ENCODE data around the gene TMEM248.
"Not testable (repeated sequence)": the region's sequence is repeated elsewhere in the genome, so short reads cannot be mapped to it uniquely, and the experiment has no call there.

The TMEM248 gene

GRCh38 chr7:66910789-66911188, 10.2 kb upstream of the TMEM248 start:
- no peak overlapping the region for H3K27ac ChIP-seq (ENCODE audit: low read depth, low read length)
- no peaks in the 10 kb centered on the region for H3K9me3 ChIP-seq (ENCODE audit: control insufficient read depth, insufficient read depth, low read length)
- H3K9ac ChIP-seq (ENCODE audit: low read depth, low read length) = no peak overlapping the region
- H3K4me3 ChIP-seq (ENCODE audit: low read depth, low read length) = no peak overlapping the region
- no peaks in the 10 kb centered on the region for H3K36me3 ChIP-seq (ENCODE audit: control insufficient read depth, insufficient read depth, low read length)
- no peaks in the 10 kb centered on the region for H3K4me1 ChIP-seq (ENCODE audit: control insufficient read depth, insufficient read depth, low read length)
- H3K27me3 ChIP-seq (ENCODE audit: control insufficient read depth, insufficient read depth, low read length) = no peaks in the 10 kb centered on the region

DNA sequence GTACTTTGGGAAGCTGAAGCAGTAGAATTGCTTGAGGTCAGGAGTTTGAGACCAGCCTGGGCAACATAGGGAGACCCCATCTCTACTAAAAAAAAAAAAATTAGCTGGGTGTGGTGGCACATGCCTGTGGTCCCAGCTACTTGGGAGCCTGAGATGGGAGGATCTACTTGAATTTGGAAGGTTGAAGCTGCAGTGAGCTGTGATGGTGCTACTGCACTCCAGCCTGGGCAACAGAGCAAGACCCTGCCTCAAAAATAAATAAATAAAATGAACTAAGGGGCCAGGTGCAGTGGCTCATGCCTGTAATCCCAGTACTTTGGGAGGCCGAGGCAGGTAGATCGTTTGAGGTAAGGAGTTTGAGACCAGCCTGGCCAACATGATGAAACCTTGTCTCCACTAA, 9.8 kb upstream of the TMEM248 start:
- not testable (repeated sequence) for H3K4me3 ChIP-seq (ENCODE audit: low read depth, low read length); H3K36me3 ChIP-seq (ENCODE audit: control insufficient read depth, insufficient read depth, low read length); H3K27ac ChIP-seq (ENCODE audit: low read depth, low read length); H3K27me3 ChIP-seq (ENCODE audit: control insufficient read depth, insufficient read depth, low read length); H3K9ac ChIP-seq (ENCODE audit: low read depth, low read length); H3K4me1 ChIP-seq (ENCODE audit: control insufficient read depth, insufficient read depth, low read length); H3K9me3 ChIP-seq (ENCODE audit: control insufficient read depth, insufficient read depth, low read length)

DNA sequence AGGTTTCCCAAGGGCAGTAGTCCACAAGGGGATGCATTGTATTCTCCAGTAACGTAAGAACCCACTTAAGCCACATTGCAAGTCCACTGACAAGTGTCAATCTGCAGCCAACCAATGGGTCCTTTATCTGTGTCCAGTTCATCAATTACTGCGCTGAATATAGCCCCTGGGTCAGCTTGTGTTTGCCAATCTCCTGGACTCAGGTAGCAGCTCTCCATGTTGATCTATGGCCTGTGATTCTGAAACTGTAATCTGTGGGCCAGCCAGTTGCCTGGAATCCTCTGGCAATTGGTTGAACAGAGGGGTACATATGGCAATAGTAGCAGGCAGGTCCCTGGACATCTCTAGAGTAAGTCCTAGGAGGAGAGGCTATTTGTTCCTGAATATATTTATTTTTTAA, 8.8 kb upstream of the TMEM248 start:
- no peak overlapping the region for H3K27ac ChIP-seq (ENCODE audit: low read depth, low read length)
- H3K36me3 ChIP-seq (ENCODE audit: control insufficient read depth, insufficient read depth, low read length) = no peaks in the 10 kb centered on the region

DNA sequence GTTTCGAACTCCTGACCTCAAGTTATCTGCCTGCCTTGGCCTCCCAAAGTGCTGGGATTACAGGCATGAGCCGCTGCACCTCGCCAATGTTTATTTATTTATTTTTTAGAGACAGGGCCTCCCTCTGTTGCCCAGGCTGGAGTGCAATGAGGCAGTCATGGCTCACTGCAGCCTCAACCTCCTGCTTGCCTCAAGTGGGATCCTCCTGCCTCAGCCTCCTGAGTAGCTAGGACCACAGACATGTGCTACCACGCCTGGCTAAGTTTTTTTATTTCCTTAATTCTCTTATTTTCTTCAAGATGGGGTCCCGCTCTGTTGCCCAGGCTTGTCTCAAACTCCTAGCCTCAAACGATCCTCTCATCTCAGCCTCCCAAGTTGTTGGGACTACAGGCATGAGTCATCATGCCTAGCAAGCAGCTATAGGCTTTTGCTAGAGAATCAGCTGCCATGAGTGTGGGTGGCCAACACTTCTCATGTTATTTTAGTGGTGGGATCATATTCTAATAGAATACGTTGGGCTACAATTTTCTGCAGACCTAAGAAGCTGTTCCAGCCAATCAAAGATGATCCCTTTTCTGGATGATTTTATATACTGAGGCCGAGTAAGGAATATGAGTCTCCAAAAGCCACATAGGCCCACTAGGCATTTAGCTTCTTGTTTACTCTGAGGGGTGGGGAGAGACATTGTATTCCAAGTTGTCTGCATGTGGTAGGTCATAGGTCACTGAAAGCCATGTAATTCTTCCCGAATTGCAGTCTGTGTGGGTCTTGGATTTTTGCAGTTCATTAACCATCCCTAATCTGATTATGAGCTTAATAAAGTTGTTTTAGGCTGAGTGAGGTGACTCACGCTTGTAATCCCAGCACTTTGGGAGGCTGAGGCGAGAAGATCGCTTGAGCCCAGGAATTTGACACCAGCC, 7.6 kb upstream of the TMEM248 start:
- Histone ChIP-seq H3K4me3 (ENCODE audit: low read depth, low read length) (no peak overlapping the region), H3K9ac (ENCODE audit: low read depth, low read length) (no peak overlapping the region), H3K36me3 (ENCODE audit: control insufficient read depth, insufficient read depth, low read length) (no peaks in the 10 kb centered on the region), H3K9me3 (ENCODE audit: control insufficient read depth, insufficient read depth, low read length) (no peaks in the 10 kb centered on the region), H3K4me1 (ENCODE audit: control insufficient read depth, insufficient read depth, low read length) (no peaks in the 10 kb centered on the region), H3K27ac (ENCODE audit: low read depth, low read length) (no peak overlapping the region), H3K27me3 (ENCODE audit: control insufficient read depth, insufficient read depth, low read length) (no peaks in the 10 kb centered on the region)

More for the DNA sequence above, 8.8 kb upstream of the TMEM248 start:
- H3K27me3 ChIP-seq (ENCODE audit: control insufficient read depth, insufficient read depth, low read length) = no peaks in the 10 kb centered on the region
- H3K9ac ChIP-seq (ENCODE audit: low read depth, low read length) = no peak overlapping the region
- no peak overlapping the region for H3K4me3 ChIP-seq (ENCODE audit: low read depth, low read length)
- no peaks in the 10 kb centered on the region for H3K9me3 ChIP-seq (ENCODE audit: control insufficient read depth, insufficient read depth, low read length)
- H3K4me1 ChIP-seq (ENCODE audit: control insufficient read depth, insufficient read depth, low read length) = no peaks in the 10 kb centered on the region

DNA sequence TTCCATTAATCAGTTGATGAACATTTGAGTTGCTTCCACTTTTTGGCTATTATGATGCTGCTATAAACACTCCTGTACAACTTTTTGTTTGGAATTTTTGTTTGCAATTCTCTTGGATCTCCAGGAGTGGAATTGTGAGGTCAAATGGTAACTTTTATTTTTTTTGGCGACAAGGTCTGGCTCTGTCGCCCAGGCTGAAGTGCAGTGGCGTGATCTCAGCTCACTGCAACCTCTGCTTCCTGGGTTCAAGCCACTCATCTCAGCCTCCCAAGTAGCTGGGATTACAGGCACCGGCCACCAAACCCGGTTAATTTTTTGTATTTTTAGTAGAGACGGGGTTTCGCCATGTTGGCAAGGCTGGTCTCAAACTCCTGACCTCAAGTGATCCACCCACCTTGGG, 3.1 kb upstream of the TMEM248 start:
- not testable (repeated sequence) for H3K9me3 ChIP-seq (ENCODE audit: control insufficient read depth, insufficient read depth, low read length); H3K27me3 ChIP-seq (ENCODE audit: control insufficient read depth, insufficient read depth, low read length); H3K36me3 ChIP-seq (ENCODE audit: control insufficient read depth, insufficient read depth, low read length); H3K9ac ChIP-seq (ENCODE audit: low read depth, low read length); H3K27ac ChIP-seq (ENCODE audit: low read depth, low read length); H3K4me1 ChIP-seq (ENCODE audit: control insufficient read depth, insufficient read depth, low read length); H3K4me3 ChIP-seq (ENCODE audit: low read depth, low read length)

- Histone ChIP-seq H3K36me3 (ENCODE audit: control insufficient read depth, insufficient read depth, low read length) (no peaks in the 10 kb centered on the region), H3K27ac (ENCODE audit: low read depth, low read length) (no peak overlapping the region), H3K4me1 (ENCODE audit: control insufficient read depth, insufficient read depth, low read length) (peaks cover 6% of the 10 kb centered on the region; the same call in 1 of the 2 replicates), H3K9ac (ENCODE audit: low read depth, low read length) (no peak overlapping the region), H3K27me3 (ENCODE audit: control insufficient read depth, insufficient read depth, low read length) (no peaks in the 10 kb centered on the region), H3K9me3 (ENCODE audit: control insufficient read depth, insufficient read depth, low read length) (no peaks in the 10 kb centered on the region), H3K4me3 (ENCODE audit: low read depth, low read length) (no peak overlapping the region)
Observed at GRCh38 chr7:66919304-66919703, 1.7 kb upstream of the TMEM248 start.

DNA sequence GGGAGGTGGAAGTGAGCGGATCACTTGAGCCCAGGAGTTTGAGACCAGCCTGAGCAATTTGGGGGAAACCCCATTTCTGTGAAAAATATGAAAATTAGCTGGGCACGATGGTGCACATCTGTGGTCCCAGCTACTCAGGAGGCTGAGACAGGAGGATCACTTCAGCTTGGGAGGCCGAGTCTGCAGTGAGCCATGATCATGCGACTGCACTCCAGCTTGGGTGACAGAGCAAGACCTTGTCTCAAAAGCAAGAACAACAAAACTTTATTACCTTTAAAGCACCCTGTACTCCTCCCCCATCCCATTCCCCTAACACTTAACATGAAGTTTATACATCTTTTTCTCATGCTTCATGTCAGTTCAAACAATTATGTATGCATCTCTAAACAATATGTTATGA, 1.3 kb upstream of the TMEM248 start:
- no peaks in the 10 kb centered on the region for H3K36me3 ChIP-seq (ENCODE audit: control insufficient read depth, insufficient read depth, low read length)
- no peaks in the 10 kb centered on the region for H3K27me3 ChIP-seq (ENCODE audit: control insufficient read depth, insufficient read depth, low read length)
- no peak overlapping the region for H3K27ac ChIP-seq (ENCODE audit: low read depth, low read length)
- no peak overlapping the region for H3K4me3 ChIP-seq (ENCODE audit: low read depth, low read length)
- peaks cover 6% of the 10 kb centered on the region; the same call in 1 of the 2 replicates for H3K4me1 ChIP-seq (ENCODE audit: control insufficient read depth, insufficient read depth, low read length)
- no peaks in the 10 kb centered on the region for H3K9me3 ChIP-seq (ENCODE audit: control insufficient read depth, insufficient read depth, low read length)
- no peak overlapping the region for H3K9ac ChIP-seq (ENCODE audit: low read depth, low read length)

DNA sequence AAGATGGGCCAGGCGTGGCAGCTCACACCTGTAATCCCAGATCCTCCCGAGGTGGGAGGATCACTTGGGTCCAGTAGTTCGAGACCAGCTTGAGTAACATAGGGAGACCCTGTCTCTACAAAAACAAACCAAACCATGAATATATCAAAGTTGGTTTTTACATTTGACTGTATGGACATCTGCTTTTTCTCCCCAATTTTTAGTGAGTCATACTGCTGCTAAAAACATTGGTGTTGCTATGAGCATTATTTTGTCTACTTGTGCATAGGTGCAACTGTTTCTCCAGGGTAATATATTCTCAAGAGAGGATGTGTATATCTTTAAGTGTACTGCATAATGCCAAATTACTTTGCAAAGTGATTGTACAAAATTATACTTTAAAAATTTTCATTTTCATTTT, 769 bp upstream of the TMEM248 start:
- Histone ChIP-seq H3K9ac (ENCODE audit: low read depth, low read length) (no peak overlapping the region), H3K36me3 (ENCODE audit: control insufficient read depth, insufficient read depth, low read length) (no peaks in the 10 kb centered on the region), H3K27me3 (ENCODE audit: control insufficient read depth, insufficient read depth, low read length) (no peaks in the 10 kb centered on the region), H3K27ac (ENCODE audit: low read depth, low read length) (no peak overlapping the region), H3K4me1 (ENCODE audit: control insufficient read depth, insufficient read depth, low read length) (peaks cover 6% of the 10 kb centered on the region; the same call in 1 of the 2 replicates), H3K9me3 (ENCODE audit: control insufficient read depth, insufficient read depth, low read length) (no peaks in the 10 kb centered on the region), H3K4me3 (ENCODE audit: low read depth, low read length) (peak overlapping the region; percentile 88)

DNA sequence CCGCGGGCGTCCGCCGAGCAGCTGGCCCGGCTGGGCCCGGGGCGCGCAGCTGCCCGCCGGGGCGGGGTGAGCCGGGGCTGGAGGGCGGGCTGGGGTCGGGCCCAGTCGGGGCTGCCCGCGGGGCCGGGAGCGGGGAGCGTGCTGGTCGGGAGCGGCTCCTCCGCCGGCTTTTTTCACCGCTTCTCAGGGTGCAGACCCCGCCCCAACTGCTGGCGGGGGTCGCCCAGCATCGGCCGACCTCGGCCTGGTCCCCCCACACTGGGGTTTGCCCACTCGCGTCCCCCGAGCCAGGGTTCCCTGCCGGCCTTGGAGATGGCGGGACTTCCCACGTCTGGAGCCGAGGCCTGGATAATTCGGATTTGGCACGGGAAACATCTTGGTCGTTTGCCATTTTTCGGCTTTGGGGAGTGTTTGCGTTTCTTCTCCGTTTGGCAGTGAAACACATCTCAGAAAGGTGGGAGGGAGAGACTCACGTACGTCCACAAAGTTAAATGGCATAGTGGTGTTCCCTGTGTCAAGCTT, 432 bp downstream of the TMEM248 start:
- Histone ChIP-seq H3K9me3 (ENCODE audit: control insufficient read depth, insufficient read depth, low read length) (no peaks in the 10 kb centered on the region), H3K36me3 (ENCODE audit: control insufficient read depth, insufficient read depth, low read length) (no peaks in the 10 kb centered on the region), H3K4me3 (ENCODE audit: low read depth, low read length) (peak overlapping the region; percentile 88), H3K9ac (ENCODE audit: low read depth, low read length) (peak overlapping the region; percentile 69), H3K27me3 (ENCODE audit: control insufficient read depth, insufficient read depth, low read length) (no peaks in the 10 kb centered on the region), H3K27ac (ENCODE audit: low read depth, low read length) (peak overlapping the region; percentile 76), H3K4me1 (ENCODE audit: control insufficient read depth, insufficient read depth, low read length) (peaks cover 6% of the 10 kb centered on the region; the same call in 1 of the 2 replicates)

GRCh38 chr7:66921918-66922486, 977 bp downstream of the TMEM248 start:
- H3K4me3 ChIP-seq (ENCODE audit: low read depth, low read length) = peak overlapping the region; percentile 88
- peak overlapping the region; percentile 76 for H3K27ac ChIP-seq (ENCODE audit: low read depth, low read length)
- peak overlapping the region; percentile 69 for H3K9ac ChIP-seq (ENCODE audit: low read depth, low read length)
- H3K27me3 ChIP-seq (ENCODE audit: control insufficient read depth, insufficient read depth, low read length) = no peaks in the 10 kb centered on the region
- no peaks in the 10 kb centered on the region for H3K9me3 ChIP-seq (ENCODE audit: control insufficient read depth, insufficient read depth, low read length)
- H3K4me1 ChIP-seq (ENCODE audit: control insufficient read depth, insufficient read depth, low read length) = peaks cover 6% of the 10 kb centered on the region; the same call in 1 of the 2 replicates
- no peaks in the 10 kb centered on the region for H3K36me3 ChIP-seq (ENCODE audit: control insufficient read depth, insufficient read depth, low read length)

GRCh38 chr7:66925255-66925654, 4.2 kb downstream of the TMEM248 start:
- no peaks in the 10 kb centered on the region for H3K27me3 ChIP-seq (ENCODE audit: control insufficient read depth, insufficient read depth, low read length)
- H3K9ac ChIP-seq (ENCODE audit: low read depth, low read length) = no peak overlapping the region
- no peak overlapping the region for H3K27ac ChIP-seq (ENCODE audit: low read depth, low read length)
- H3K9me3 ChIP-seq (ENCODE audit: control insufficient read depth, insufficient read depth, low read length) = no peaks in the 10 kb centered on the region
- H3K4me1 ChIP-seq (ENCODE audit: control insufficient read depth, insufficient read depth, low read length) = peaks cover 9% of the 10 kb centered on the region; the same call in 1 of the 2 replicates
- no peaks in the 10 kb centered on the region for H3K36me3 ChIP-seq (ENCODE audit: control insufficient read depth, insufficient read depth, low read length)
- no peak overlapping the region for H3K4me3 ChIP-seq (ENCODE audit: low read depth, low read length)
